Right forelimb (tissue), 1 donor: ENCODE measurements around the gene HERC6.
"Not testable (repeated sequence)": the region's sequence is repeated elsewhere in the genome, so short reads cannot be mapped to it uniquely, and the experiment has no call there.

Experiments used
- DNase-seq: peaks from one replicate; pipeline ENCODE4 v3.0.0-alpha.2; 2018

Gene HERC6

DNA sequence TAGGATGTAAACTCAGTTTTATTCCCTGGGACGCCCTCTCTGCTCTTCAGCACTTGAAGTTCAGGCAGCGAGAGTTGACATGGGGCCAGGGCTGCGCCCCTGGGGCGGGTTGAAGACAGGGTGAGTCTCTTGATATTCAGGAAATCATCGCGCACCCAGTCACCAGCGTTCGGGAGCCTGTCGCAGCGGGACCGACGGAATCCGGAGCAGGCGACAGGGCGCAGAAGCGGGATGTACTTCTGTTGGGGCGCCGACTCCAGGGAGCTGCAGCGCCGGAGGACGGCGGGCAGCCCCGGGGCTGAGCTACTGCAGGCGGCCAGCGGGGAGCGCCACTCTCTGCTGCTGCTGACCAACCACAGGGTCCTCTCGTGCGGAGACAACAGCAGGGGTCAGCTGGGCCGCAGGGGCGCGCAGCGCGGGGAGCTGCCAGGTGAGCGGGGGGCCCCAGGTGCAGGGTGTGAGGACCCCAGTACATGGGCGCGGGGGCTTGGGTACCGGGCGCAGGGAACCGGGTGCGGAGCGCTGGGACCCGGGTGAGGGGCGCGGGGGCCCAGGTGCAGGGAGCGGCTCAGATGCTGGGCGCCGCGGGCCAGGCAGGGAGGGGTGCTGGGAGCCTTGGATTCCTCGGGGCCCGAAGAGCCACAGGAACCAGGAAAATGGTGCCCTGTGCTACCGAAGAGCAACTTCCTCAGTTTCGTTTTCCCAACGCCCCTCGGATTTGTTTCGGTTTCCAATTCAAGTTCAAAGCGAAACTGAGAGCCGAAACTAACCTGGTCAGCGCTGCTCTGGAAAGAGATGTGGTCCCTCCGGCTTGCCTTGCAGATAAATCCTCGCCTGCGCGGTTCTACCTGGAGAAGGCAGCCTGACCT, at the start of gene HERC6:
Gene HERC6 (plus strand): TSS at position 162 of the 869 bp plus-strand sequence. CDS start 70 bp downstream, at position 232.
- DNase-seq, result peak; percentile 75

DNA sequence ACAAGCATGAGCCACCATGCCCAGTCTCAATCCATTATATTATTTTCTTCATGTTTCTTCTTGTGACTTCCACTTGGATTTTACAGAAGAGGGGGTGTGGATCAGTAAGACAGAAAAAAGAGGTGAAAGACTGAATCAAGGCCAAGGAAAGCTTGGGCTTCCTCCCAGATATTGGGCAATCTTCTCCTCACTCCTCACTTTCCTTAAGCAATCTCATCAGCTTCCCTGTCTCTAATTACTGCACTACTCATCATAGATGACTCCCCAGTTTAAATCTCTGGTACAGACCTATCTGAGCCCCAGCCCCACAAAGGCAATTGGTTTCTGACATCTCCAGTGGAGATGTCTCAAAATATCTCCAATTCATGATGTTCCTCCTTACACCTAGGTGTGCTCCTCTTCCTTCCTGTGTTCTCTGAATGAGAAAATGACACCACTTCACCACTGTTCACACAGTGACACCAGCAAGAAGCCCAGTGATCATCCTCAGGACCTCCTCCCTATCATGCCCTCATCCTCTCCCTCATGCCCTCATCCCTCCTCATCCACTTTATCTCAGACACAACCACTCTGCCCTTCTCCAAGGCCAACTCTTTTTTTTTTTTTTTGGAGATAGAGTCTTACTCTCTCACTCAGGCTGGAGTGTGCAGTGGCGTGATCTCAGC, 44.8 kb upstream of the HERC6 start:
- no peak for DNase-seq

DNA sequence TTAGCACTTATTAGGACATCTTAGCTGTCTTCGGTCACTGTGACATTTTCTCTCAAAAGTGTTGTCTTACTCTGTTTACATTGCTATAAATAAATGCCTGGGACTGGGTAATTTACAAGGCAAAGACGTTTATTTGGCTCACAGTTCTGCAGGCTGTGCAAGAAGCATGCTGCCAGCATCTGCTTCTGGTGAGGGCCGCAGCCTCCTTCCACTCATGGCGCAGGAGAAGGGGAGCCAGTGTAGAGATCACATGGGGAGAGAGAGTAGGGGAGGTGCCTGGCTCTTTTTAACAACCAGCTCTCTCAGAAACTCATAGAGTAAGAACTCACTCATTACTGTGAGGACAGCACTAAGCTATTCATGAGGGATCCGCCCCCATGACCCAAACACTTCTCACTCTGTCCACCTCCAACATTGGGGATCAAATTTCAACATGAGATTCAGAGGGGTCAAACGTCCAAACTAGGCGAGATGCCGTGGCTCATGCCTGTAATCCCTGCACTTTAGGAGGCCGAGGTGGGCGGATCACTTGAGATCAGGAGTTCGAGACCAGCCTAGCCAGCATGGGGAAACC, 43.5 kb upstream of the HERC6 start:
- no peak for DNase-seq

GRCh38 chr4:88341227-88342192, 37.1 kb upstream of the HERC6 start:
- DNase-seq, result no peak

DNA sequence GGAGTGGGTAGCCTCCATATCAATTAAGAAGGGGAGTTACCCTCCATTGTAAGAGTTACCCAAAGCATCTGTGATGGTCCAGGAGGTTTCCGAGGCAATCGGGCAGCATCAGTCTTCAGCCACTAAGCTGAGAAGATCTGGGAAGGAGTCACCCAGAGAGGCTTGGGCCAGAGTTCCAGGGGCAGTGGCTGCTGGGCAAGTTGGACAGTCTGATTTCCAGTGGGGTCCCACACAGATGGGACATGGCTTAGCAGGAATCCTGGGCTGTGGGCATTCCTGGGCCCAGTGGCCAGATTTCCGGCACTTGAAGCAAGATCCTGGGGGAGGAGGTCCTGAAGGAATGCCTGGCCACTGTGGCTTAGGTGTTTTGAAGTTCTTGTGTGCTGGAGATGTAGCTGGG, 31.8 kb upstream of the HERC6 start:
- not testable (repeated sequence) for DNase-seq

GRCh38 chr4:88348761-88349160, 29.9 kb upstream of the HERC6 start:
- DNase-seq, result not testable (repeated sequence)

- DNase-seq, result no peak
Measured at GRCh38 chr4:88350786-88351185, 27.9 kb upstream of the HERC6 start.

- no peak for DNase-seq
Measured at GRCh38 chr4:88352062-88352740, 26.5 kb upstream of the HERC6 start.

GRCh38 chr4:88353324-88353723, 25.3 kb upstream of the HERC6 start:
- DNase-seq, result no peak

DNA sequence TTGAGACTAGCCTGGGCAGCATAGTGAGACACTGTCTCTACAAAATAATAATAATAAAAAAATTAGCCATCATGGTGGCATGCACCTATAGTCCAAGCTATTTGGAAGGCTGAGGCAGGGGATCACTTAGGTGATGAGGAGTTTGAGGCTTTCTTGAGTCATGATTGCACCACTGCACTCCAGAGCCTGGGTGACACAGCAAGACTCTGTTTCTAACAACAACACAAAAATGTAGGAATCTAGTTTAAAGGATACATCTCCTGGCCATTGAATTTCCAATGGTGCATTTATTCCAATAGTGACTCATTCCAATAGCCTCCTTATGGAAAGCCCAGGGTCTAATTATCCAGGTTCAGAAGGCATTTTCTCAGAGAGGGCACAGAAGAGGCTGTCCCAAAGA, 21.9 kb upstream of the HERC6 start:
- DNase-seq, result no peak

DNA sequence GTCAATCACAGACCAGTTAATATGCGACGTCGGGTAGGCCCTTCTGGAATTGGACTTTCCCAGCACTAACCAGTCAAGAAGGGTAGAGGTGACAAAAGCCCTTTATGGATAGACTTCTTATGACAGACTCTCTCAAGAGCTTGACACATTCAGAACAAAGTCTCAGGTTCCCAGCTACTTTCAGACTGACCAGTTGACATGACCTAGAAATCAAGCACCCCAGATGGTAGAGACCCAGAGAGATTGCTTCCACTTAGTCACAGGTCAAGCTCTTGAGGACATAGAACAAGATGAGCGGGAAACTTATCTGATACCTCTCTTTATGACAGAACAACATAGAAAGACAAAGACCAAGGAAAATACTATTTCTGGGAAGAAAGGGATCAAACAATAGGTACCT, 21.4 kb upstream of the HERC6 start:
- no peak for DNase-seq

- no peak for DNase-seq
Measured at GRCh38 chr4:88359558-88359957, 19.1 kb upstream of the HERC6 start.

- no peak for DNase-seq
Measured at GRCh38 chr4:88360256-88360655, 18.4 kb upstream of the HERC6 start.

DNA sequence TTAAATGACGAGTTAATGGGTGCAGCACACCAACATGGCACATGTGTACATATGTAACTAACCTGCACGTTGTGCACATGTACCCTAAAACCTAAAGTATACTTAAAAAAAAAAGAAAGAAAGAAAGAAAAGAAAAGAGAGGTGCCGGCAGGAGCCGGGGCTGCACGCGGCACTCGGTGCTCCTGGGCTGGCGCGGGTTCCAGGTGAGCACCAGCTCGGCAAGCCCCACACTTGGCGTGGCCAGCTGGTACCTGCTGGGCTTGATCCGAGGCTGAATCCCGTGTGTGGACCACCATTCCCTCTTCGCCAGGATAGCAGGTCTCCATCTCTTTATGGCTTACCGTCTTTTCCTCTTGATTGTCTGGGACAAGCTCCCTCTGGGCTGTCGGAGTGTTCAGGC, 17.9 kb upstream of the HERC6 start:
- no peak for DNase-seq

GRCh38 chr4:88361217-88361773, 17.4 kb upstream of the HERC6 start:
- DNase-seq, result not testable (repeated sequence)

DNA sequence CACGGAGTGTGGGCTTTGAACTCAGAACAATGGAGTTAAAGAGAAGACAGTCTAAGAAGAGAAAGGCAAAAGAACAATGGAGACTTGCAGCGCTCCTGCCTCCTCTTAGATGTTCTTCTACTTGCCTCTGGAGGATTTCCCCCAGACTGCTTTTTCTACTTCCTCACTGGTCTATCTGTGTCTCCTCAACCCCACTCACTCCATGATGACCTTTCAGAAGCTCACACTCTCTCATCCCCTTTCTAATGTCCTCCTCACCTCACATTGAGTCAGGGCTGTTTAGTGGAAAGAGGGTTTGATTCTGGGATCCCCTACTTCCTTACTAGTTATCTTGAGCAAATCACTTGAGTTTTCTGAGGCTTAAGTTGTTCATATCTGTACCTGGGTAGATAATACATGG, 12.2 kb upstream of the HERC6 start:
- no peak for DNase-seq

- no peak for DNase-seq
Measured at GRCh38 chr4:88367826-88368225, 10.8 kb upstream of the HERC6 start.

GRCh38 chr4:88369180-88369812, 9.4 kb upstream of the HERC6 start:
- DNase-seq, result not testable (repeated sequence)

DNA sequence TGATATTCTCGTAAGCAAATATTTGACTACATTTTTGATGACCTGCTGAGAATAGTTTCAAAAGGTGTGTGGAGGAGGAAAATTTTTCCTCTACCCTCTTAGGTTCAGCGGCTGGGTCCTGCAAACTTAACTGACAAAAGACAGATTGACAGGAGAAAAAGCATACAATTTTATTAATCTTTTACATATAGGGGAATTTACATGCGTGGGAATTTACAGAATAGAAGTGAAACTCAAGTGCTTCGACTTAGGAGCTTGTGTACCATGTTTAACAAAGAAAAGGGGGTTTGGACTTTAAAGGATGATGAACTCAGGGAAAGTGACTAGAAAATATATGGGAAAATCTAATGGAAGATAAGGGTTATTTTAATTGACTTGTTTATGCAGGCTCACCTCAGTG, 2.5 kb downstream of the HERC6 start:
- no peak for DNase-seq

DNA sequence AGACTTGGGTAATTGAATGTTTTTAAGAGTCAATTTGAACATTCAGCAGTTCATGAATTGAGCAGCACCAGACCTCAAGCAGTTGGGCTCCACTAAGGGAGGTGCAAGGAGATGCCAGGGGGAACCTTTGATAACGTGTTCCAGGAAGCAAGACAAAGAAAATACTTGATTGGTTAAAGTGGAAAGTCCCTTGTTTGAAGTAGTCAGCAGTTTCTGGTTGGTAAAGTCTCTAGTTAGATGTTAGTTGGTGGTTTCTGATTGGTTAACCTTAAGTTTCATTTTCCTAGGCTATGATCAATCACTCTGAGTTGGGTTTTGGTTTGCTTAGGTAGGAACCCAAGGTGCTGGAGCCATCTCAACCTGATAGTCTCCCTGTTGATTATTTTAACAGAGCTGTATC, 4.0 kb downstream of the HERC6 start:
- no peak for DNase-seq

DNA sequence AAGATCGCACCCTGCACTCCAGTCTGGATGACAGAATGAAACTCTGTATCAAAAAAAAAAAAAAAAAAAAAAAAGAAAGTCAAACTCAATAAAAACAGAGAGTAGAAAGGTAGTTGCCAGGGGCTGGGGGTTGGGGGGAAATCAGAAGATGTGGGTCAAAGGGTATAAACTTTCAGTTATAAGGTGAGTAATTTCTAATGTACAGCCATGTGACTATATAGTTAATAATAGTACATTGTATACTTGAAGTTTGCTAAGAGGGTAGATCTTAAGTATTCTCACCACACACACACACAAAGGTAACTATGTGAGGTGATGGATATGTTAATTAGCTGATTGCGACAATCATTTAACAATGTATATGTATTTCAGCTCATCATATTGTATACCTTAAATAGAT, 11.5 kb downstream of the HERC6 start:
- DNase-seq, result no peak
